ENCODE data around the gene RER1. TPM values are rescaled to one million over a fixed set of nuclear protein-coding genes. Genes with fewer than 3 reads are reported as not detected.

Gene RER1
- total and polyA plus RNA-seq, 10 donors, result 51.1 to 131 (median 79.0) TPM

DNA sequence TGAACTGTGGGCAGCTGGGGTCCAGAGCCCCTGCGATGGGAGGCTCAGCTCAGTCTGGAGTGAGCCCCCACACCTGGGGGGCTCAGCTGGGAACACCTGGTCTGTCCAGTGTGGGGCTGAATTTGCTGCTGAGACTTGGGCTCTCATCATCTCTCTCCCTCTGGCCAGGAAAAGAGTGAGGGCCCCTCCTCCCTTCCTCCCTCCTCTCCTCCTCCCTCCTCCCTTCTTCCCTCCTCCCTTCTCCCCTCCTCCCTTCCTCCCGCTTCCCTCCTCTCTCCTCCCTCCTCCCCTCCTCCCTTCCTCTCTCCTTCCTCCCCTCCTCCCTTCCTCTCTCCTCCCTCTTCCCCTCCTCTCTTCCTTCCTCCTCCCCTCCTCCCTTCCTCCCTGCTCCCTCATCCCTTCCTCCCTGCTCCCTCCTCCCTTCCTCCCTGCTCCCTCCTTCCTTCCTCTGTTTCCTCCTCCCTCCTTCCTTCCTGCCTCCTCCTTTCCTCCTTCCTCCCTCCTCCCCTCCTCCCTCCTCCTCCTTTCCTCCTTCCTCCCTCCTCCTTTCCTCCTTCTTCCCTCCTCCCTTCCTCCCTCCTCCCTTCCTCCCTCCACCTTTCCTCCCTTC is 44.2 kb downstream of the RER1 start:
- intact Hi-C loops (cut with DNase I; ENCODE audit: low total_unique reads), result no loop called here
- no peak for TF ChIP-seq POLR2AphosphoS5 (IDR thresholded peaks at IDR 0.05)
- TF ChIP-seq POLR2A (IDR thresholded peaks at IDR 0.05), result no peak
- TF ChIP-seq CTCF (IDR thresholded peaks at IDR 0.05 in 8 of 11, conservative IDR thresholded peaks at IDR 0.05 in 3 of 11), result no peak
- Histone ChIP-seq H3K9me3 (no peaks in the 10 kb centered on the region), H3K4me3 (no peak overlapping the region), H3K27ac (no peak overlapping the region), H3K27me3 (replicated peaks in 1 of 7) (peaks cover 0 to 91% (median 10%) of the 10 kb centered on the region in 7 donors), H3K36me3 (no peaks in the 10 kb centered on the region), H3K4me1 (no peaks in the 10 kb centered on the region)
- 62 to 88% (median 69%) methylated on average over 1 to 2 of the region's 2 CpGs for WGBS, 5 donors
- DNase-seq, result no peak

GRCh38 chr1:2436876-2437275 is 45.2 kb downstream of the RER1 start:
- intact Hi-C loops (cut with DNase I; ENCODE audit: low total_unique reads), result no loop called here
- WGBS, 5 donors, result 71 to 88% (median 85%) methylated on average over 1 to 7 of the region's 7 CpGs
- Histone ChIP-seq H3K4me3 (no peak overlapping the region), H3K36me3 (no peaks in the 10 kb centered on the region), H3K4me1 (no peaks in the 10 kb centered on the region), H3K27ac (no peak overlapping the region), H3K27me3 (replicated peaks in 1 of 7) (peaks cover 0 to 91% (median 17%) of the 10 kb centered on the region in 7 donors), H3K9me3 (no peaks in the 10 kb centered on the region)
- DNase-seq, result no peak
- TF ChIP-seq CTCF (IDR thresholded peaks at IDR 0.05 in 8 of 11, conservative IDR thresholded peaks at IDR 0.05 in 3 of 11) (no peak), POLR2A (IDR thresholded peaks at IDR 0.05) (no peak), POLR2AphosphoS5 (IDR thresholded peaks at IDR 0.05) (no peak)

- intact Hi-C loops (cut with DNase I; ENCODE audit: low total_unique reads), result no loop called here
- 81 to 93% (median 87%) methylated on average over 15 of the region's 15 CpGs for WGBS, 5 donors
- Histone ChIP-seq H3K36me3 (no peaks in the 10 kb centered on the region), H3K4me1 (peaks cover 0 to under 1% (median 0%) of the 10 kb centered on the region in 6 donors), H3K27ac (no peak overlapping the region), H3K9me3 (no peaks in the 10 kb centered on the region), H3K4me3 (no peak overlapping the region), H3K27me3 (replicated peaks in 1 of 7) (peaks cover 0 to 91% (median 19%) of the 10 kb centered on the region in 7 donors)
- TF ChIP-seq CTCF (IDR thresholded peaks at IDR 0.05 in 8 of 11, conservative IDR thresholded peaks at IDR 0.05 in 3 of 11) (no peak), POLR2A (IDR thresholded peaks at IDR 0.05) (no peak)
- DNase-seq, result no peak
These were observed 46.0 kb downstream of the RER1 start for GRCh38 chr1:2437617-2438016.

DNA sequence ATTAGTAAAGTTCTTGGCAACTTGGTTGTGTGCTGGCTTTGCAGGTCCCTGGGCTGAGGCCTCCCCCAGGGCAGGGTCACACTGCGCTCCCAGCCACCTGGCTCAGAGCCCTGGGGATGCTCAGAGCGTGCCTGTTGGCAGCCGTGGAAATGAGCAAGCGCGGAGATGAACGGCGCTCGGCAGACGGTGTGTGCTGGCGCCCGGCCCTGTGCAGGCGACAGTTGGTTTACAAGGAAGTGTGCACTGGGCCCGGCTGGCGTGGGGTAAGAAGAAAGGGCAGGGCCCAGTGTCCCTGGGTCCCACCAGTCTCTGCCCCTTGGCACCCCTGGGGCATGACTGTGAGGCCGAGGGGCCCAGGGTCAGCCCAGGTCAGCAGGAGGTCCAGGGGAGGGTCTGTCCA is 46.4 kb downstream of the RER1 start:
- WGBS, 5 donors, result 50 to 90% (median 72%) methylated on average over 12 to 15 of the region's 15 CpGs
- no peak overlapping the region for H3K27ac ChIP-seq

More for the DNA sequence above, 46.4 kb downstream of the RER1 start:
- H3K27me3 ChIP-seq (replicated peaks in 1 of 7), result peaks cover 0 to 91% (median 21%) of the 10 kb centered on the region in 7 donors
- H3K4me1 ChIP-seq, result peaks cover 0 to 5% (median 2%) of the 10 kb centered on the region in 6 donors
- intact Hi-C loops (cut with DNase I; ENCODE audit: low total_unique reads), result no loop called here
- no peaks in the 10 kb centered on the region for H3K9me3 ChIP-seq
- no peak for DNase-seq
- no peak overlapping the region for H3K4me3 ChIP-seq
- no peak for TF ChIP-seq CTCF (IDR thresholded peaks at IDR 0.05 in 8 of 11, conservative IDR thresholded peaks at IDR 0.05 in 3 of 11)
- TF ChIP-seq POLR2AphosphoS5 (IDR thresholded peaks at IDR 0.05), result no peak
- TF ChIP-seq POLR2A (IDR thresholded peaks at IDR 0.05), result no peak
- H3K36me3 ChIP-seq, result no peaks in the 10 kb centered on the region

All from spleen (tissue), 11 donors.